DMS53 treated with DMSO at 0.1 percent for 48 hours (cell line): ENCODE results near the gene GNLY.

Experiments used
- DNase-seq: peaks from one replicate; lab custom pipeline; 2025; ENCODE audit not compliant: unreplicated experiment; lab: John Stamatoyannopoulos, UW

Gene GNLY

DNA sequence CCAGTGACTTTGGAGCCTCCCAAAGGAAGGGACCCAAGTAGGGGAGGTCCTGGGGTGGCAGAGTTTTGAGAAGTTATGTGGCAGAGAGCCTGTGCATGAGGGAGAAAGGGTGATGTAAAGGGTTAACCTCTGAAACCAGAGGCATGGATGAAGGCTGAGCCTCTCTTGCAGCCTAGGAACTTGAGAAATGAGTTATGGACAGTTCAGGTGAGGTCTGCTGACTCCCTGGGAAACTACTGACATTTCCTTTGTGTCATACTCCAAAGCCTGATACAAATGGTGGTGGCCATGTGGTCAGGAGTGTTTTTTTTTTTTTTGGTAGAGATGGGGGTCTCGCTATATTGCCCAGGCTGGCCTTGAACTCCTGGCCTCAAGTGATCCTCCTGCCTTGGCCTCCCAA, 12.4 kb upstream of the GNLY start:
- DNase-seq: no peak

- no peak for DNase-seq
Observed at GRCh38 chr2:85682378-85682777, 11.8 kb upstream of the GNLY start.

DNA sequence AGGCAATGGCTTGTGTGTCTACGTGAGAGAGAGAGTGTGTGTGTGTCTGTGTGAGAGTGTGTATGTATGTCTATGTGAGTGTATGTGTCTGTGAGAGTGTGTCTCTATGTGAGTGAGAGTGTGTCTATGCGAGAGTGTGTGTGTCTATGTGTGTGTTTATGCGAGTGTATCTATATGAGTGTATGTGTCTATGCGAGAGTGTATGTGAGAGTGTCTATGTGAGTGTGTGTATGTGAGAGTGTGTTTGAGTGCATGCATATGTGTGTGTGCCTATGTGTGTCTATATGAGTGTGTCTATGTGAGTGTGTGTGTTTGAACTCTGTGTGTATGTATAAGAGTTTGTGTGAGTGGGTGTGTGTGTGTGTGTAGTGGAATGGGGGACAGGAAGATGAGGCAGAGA, 9.8 kb upstream of the GNLY start:
- DNase-seq: no peak

- no peak for DNase-seq
Observed at GRCh38 chr2:85684806-85685205, 9.4 kb upstream of the GNLY start.

- DNase-seq: no peak
Observed at GRCh38 chr2:85690932-85691331, 3.2 kb upstream of the GNLY start.

GRCh38 chr2:85692039-85692645, 2.0 kb upstream of the GNLY start:
- no peak for DNase-seq

GRCh38 chr2:85695121-85695520, 963 bp downstream of the GNLY start:
- no peak for DNase-seq

- DNase-seq: no peak
Observed at GRCh38 chr2:85695691-85696668, 1.8 kb downstream of the GNLY start.

GRCh38 chr2:85697096-85697495, 2.9 kb downstream of the GNLY start:
- no peak for DNase-seq

- DNase-seq: no peak
Observed at GRCh38 chr2:85697716-85698115, 3.6 kb downstream of the GNLY start.

- no peak for DNase-seq
Observed at GRCh38 chr2:85698184-85698879, 4.2 kb downstream of the GNLY start.

- DNase-seq: no peak
Observed at GRCh38 chr2:85698880-85699254, 4.7 kb downstream of the GNLY start.

DNA sequence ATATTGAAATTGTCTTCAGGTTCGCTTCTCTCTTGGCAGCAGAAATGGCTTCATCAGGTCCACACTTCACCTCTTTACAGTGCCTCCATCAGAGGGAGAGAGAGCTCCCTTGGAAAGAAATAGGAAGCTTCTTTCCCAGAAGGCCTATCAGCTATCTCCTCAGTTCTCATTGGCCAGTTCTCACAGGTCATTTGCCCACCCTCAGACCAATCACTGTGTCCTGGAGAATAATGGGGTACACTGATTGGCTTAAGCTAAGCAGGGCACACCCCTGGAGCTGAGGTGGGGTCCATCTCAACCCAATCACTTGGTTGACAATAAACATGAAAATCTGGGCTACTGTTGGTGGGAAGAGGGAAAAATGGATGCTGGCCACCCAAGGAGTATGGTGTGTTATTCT, 5.2 kb downstream of the GNLY start:
- DNase-seq: no peak

- DNase-seq: peak; percentile 69
Observed at GRCh38 chr2:85702172-85702571, 8.0 kb downstream of the GNLY start.

GRCh38 chr2:85702800-85703199, 8.6 kb downstream of the GNLY start:
- no peak for DNase-seq

- DNase-seq: no peak
Observed at GRCh38 chr2:85703329-85703728, 9.2 kb downstream of the GNLY start.

GRCh38 chr2:85704038-85704437, 9.9 kb downstream of the GNLY start:
- DNase-seq: no peak

GRCh38 chr2:85704800-85705679, 10.9 kb downstream of the GNLY start:
- no peak for DNase-seq

DNA sequence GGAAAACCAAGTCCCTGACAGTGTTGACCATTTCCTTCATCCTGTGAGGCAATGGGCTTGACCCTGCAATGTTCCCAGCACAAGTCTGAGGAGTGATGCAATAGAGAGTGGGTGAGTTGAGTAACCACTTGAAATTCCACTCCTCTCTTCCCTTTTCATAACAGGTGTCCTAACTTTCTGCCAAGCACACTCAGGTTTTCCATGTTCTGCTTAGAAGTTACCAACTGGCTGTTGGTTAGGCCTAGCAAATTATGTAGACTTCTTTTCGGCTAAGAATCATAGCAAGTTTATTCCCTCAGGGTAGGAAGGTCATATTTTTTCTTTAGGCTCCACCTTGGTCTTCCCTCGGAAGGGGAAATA, 11.5 kb downstream of the GNLY start:
- peak; percentile 62 for DNase-seq

- DNase-seq: no peak
Observed at GRCh38 chr2:85706063-85706462, 11.9 kb downstream of the GNLY start.
